ENCODE results near the gene NRDC. TPM values are rescaled to one million over a fixed set of nuclear protein-coding genes. Genes with fewer than 3 reads are reported as not detected.
A peak's percentile ranks its signal among the peaks of the same experiment; 100 is the strongest.

NRDC gene
- total and polyA plus RNA-seq, 8 donors = 58.4 to 95.6 (median 79.2) TPM

- TF ChIP-seq EP300 (IDR thresholded peaks at IDR 0.05) (no peak), CTCF (IDR thresholded peaks at IDR 0.05) (no peak), POLR2A (IDR thresholded peaks at IDR 0.05) (no peak), POLR2AphosphoS5 (IDR thresholded peaks at IDR 0.05) (no peak)
- no peak overlapping the region for H3K4me3 ChIP-seq
- intact Hi-C loops (cut with DNase I; ENCODE audit: low total_unique reads) = no loop called here
- H3K36me3 ChIP-seq = no peaks in the 10 kb centered on the region
- H3K27me3 ChIP-seq = peaks cover 0 to 21% (median 0%) of the 10 kb centered on the region in 3 donors
- 69 to 79% (median 78%) methylated on average over 1 of the region's 1 CpG for WGBS, 5 donors
- no peaks in the 10 kb centered on the region for H3K9me3 ChIP-seq
- H3K27ac ChIP-seq = no peak overlapping the region
- no peak for DNase-seq
- H3K4me1 ChIP-seq = no peaks in the 10 kb centered on the region
These were observed 45.9 kb upstream of the NRDC start for GRCh38 chr1:51924455-51924854.

- H3K27me3 ChIP-seq = peaks cover 0 to 42% (median 0%) of the 10 kb centered on the region in 3 donors
- H3K36me3 ChIP-seq = no peaks in the 10 kb centered on the region
- no peak for DNase-seq
- H3K9me3 ChIP-seq = no peaks in the 10 kb centered on the region
- intact Hi-C loops (cut with DNase I; ENCODE audit: low total_unique reads) = no loop called here
- no peak overlapping the region for H3K4me3 ChIP-seq
- H3K27ac ChIP-seq = no peak overlapping the region
- TF ChIP-seq POLR2A (IDR thresholded peaks at IDR 0.05) = no peak
- no peak for TF ChIP-seq POLR2AphosphoS5 (IDR thresholded peaks at IDR 0.05)
- no peak for TF ChIP-seq CTCF (IDR thresholded peaks at IDR 0.05)
- no peak for TF ChIP-seq EP300 (IDR thresholded peaks at IDR 0.05)
- 23 to 47% (median 42%) methylated on average over 3 of the region's 3 CpGs for WGBS, 5 donors
- no peaks in the 10 kb centered on the region for H3K4me1 ChIP-seq
These were observed 43.5 kb upstream of the NRDC start for GRCh38 chr1:51922040-51922439.

- peak in 1 of 2 donors; percentile 7 for DNase-seq
- intact Hi-C loops (cut with DNase I; ENCODE audit: low total_unique reads) = no loop called here
- H3K9me3 ChIP-seq = no peaks in the 10 kb centered on the region
- H3K4me3 ChIP-seq = no peak overlapping the region
- peaks cover 0 to 47% (median 0%) of the 10 kb centered on the region in 3 donors for H3K27me3 ChIP-seq
- H3K36me3 ChIP-seq = no peaks in the 10 kb centered on the region
- 27 to 53% (median 42%) methylated on average over 5 of the region's 5 CpGs for WGBS, 5 donors
- TF ChIP-seq POLR2A (IDR thresholded peaks at IDR 0.05) = no peak
- TF ChIP-seq EP300 (IDR thresholded peaks at IDR 0.05) = no peak
- no peak for TF ChIP-seq POLR2AphosphoS5 (IDR thresholded peaks at IDR 0.05)
- no peak for TF ChIP-seq CTCF (IDR thresholded peaks at IDR 0.05)
- no peak overlapping the region for H3K27ac ChIP-seq
- no peaks in the 10 kb centered on the region for H3K4me1 ChIP-seq
These were observed 41.6 kb upstream of the NRDC start for GRCh38 chr1:51920130-51920529.

GRCh38 chr1:51919684-51920083 is 41.2 kb upstream of the NRDC start:
- DNase-seq = no peak
- Histone ChIP-seq H3K27me3 (peaks cover 0 to 47% (median 0%) of the 10 kb centered on the region in 3 donors), H3K4me3 (no peak overlapping the region), H3K4me1 (no peaks in the 10 kb centered on the region), H3K36me3 (no peaks in the 10 kb centered on the region), H3K27ac (no peak overlapping the region), H3K9me3 (no peaks in the 10 kb centered on the region)
- TF ChIP-seq CTCF (IDR thresholded peaks at IDR 0.05) (no peak), EP300 (IDR thresholded peaks at IDR 0.05) (no peak), POLR2A (IDR thresholded peaks at IDR 0.05) (no peak), POLR2AphosphoS5 (IDR thresholded peaks at IDR 0.05) (no peak)
- intact Hi-C loops (cut with DNase I; ENCODE audit: low total_unique reads) = no loop called here
- WGBS, 5 donors = 87 to 92% (median 89%) methylated on average over 10 of the region's 10 CpGs
